Activated T-cell treated with anti-CD3 and anti-CD28 coated beads, Interleukin-2, amount 50 U/mL, for 24 hours (primary cell): Measurements from ENCODE around the gene HMCN2.
"Not testable (repeated sequence)": the region's sequence is repeated elsewhere in the genome, so short reads cannot be mapped to it uniquely, and the experiment has no call there.

Source experiments
- DNase-seq: peaks from one replicate; pipeline ENCODE4 v3.0.0-alpha.2; 2020
- H3K27ac Mint-ChIP-seq: 2 replicates; pipeline ENCODE4 v1.8.0; 2020; ENCODE audit warnings: mild to moderate bottlenecking, mixed read lengths
- H3K27me3 Mint-ChIP-seq: 2 replicates; pipeline ENCODE4 v1.8.0; 2020; ENCODE audit warnings: mixed read lengths
- H3K36me3 Mint-ChIP-seq: 2 replicates; pipeline ENCODE4 v1.8.0; 2020; ENCODE audit warnings: low read depth, mixed read lengths
- H3K4me1 Mint-ChIP-seq: 2 replicates; pipeline ENCODE4 v1.8.0; 2020; ENCODE audit warnings: low read depth, mixed read lengths
- H3K4me3 Mint-ChIP-seq: 2 replicates; pipeline ENCODE4 v1.8.0; 2020; ENCODE audit warnings: mild to moderate bottlenecking, moderate library complexity, mixed read lengths
- H3K9me3 Mint-ChIP-seq: 2 replicates; pipeline ENCODE4 v1.8.0; 2020; ENCODE audit warnings: mixed read lengths

The HMCN2 gene

DNA sequence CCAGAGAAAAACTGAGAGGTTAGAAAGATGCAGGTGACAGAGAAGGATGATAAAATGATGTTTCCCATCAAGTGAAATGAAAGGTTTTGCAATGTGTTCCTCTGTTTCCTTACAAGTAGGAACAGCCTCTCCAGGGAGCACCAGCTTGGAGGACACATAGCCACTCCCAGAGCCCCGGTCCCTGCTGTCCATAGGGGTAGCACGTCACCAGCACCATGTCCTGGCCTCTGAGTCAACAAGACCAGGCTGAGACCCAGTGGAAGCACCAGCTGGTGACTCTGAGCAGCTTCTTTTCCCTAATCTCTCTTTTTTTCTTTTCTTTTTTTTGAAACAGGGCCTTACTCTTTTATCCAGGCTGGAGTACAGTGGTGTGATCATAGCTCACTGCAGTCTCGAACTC is 19.4 kb upstream of the HMCN2 start:
- H3K4me3 Mint-ChIP-seq: no peak overlapping the region
- no peak for DNase-seq
- peaks cover 3% of the 10 kb centered on the region for H3K27me3 Mint-ChIP-seq
- no peak overlapping the region for H3K27ac Mint-ChIP-seq
- H3K9me3 Mint-ChIP-seq: no peaks in the 10 kb centered on the region
- peaks cover 13% of the 10 kb centered on the region for H3K4me1 Mint-ChIP-seq
- no peaks in the 10 kb centered on the region for H3K36me3 Mint-ChIP-seq

GRCh38 chr9:130254747-130255630 is 10.6 kb upstream of the HMCN2 start:
- H3K4me1 Mint-ChIP-seq: no peaks in the 10 kb centered on the region
- DNase-seq: no peak
- no peak overlapping the region for H3K4me3 Mint-ChIP-seq
- peaks cover 26% of the 10 kb centered on the region for H3K27me3 Mint-ChIP-seq
- H3K27ac Mint-ChIP-seq: no peak overlapping the region
- H3K9me3 Mint-ChIP-seq: no peaks in the 10 kb centered on the region
- H3K36me3 Mint-ChIP-seq: no peaks in the 10 kb centered on the region

DNA sequence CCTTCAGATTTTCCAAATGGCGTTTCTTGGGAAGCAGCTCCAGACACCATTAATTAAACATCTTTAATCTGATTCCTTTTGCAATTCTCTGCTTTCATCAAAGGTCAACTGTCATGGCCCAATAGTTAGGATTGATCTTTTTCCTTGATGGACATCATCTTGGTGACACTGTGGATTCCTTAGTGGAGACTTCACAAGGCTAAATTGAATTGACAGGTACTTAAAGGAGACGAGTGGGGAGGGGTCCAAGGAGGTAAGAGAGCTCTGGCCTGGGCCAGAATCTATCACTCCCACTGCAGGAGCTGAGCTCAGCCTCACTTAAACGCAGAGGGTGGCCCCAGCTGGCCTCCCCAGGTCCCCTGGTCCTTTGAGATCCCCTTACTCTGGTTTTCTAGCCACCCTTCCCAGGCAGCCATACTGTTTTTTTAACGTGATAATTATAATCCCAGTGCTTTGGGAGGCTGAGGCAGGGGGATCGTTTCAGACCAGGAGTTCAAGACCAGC is 9.9 kb upstream of the HMCN2 start:
- H3K4me3 Mint-ChIP-seq: no peak overlapping the region
- no peak overlapping the region for H3K27ac Mint-ChIP-seq
- H3K9me3 Mint-ChIP-seq: no peaks in the 10 kb centered on the region
- H3K4me1 Mint-ChIP-seq: no peaks in the 10 kb centered on the region
- H3K27me3 Mint-ChIP-seq: peaks cover 32% of the 10 kb centered on the region
- H3K36me3 Mint-ChIP-seq: no peaks in the 10 kb centered on the region
- DNase-seq: no peak

DNA sequence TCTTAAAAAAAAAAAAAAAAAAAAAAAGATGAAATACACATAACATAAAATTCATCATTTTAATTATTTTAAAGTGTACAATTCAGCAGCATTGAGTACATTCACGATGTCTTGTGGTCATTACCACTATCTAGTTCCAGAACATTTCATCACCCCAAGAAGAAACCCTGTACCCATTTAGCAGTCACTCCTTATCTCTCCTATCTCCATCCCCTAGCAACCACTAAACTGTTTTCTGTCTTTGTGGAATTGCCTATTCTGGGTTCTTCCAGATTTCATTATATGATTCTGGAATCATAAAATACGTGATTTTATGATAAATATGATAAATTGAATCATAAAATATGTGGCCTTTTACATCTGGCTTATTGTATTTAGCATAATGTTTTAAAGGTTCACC is 8.9 kb upstream of the HMCN2 start:
- Mint-ChIP-seq H3K27me3 (peaks cover 31% of the 10 kb centered on the region), H3K36me3 (no peaks in the 10 kb centered on the region), H3K4me1 (no peaks in the 10 kb centered on the region), H3K27ac (no peak overlapping the region), H3K9me3 (no peaks in the 10 kb centered on the region), H3K4me3 (no peak overlapping the region)
- no peak for DNase-seq

DNA sequence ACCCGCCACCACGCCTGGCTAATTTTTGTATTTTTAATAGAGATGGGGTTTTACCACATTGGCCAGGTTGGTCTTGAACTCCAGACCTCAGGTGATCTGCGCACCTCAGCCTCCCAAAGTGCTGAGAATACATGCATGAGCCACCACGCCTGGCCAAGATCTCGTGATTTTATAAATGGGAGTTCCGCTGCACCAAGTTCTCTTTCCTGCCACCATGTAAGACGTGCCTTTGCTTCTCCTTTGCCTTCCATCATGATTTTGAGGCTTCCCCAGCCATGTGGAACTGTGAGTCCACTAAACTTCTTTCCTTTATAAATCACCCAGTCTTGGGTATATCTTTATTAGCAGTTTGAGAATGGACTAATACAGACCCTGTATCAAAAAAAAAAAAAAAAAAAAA is 7.4 kb upstream of the HMCN2 start:
- H3K36me3 Mint-ChIP-seq, H3K9me3 Mint-ChIP-seq, H3K27ac Mint-ChIP-seq, H3K4me1 Mint-ChIP-seq, DNase-seq, H3K4me3 Mint-ChIP-seq: not testable (repeated sequence)
- peaks cover 44% of the 10 kb centered on the region for H3K27me3 Mint-ChIP-seq

DNA sequence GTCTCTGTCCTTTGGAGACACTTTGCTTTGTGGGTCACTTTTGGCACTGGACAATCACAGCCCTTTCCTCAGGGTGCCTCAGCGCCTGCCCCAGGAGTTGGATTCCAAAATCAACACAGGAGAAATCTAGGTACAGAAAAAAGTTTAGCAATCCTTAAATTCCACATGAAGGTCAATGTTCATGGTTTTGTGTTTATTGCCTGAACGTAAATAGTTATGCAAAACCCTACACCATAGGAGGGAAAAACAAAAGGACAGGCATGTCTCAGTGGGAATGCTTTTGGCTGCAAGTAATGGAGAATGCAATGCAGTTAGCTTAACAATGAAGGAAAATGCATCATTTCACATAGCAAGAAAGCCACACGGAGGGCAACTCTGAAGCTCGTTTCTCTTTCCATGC is 6.5 kb upstream of the HMCN2 start:
- Mint-ChIP-seq H3K27ac (no peak overlapping the region), H3K4me1 (no peaks in the 10 kb centered on the region), H3K36me3 (no peaks in the 10 kb centered on the region), H3K27me3 (peaks cover 53% of the 10 kb centered on the region), H3K9me3 (no peaks in the 10 kb centered on the region), H3K4me3 (no peak overlapping the region)
- DNase-seq: no peak

GRCh38 chr9:130260816-130261765 is 4.5 kb upstream of the HMCN2 start:
- H3K27me3 Mint-ChIP-seq: peaks cover 69% of the 10 kb centered on the region
- no peak overlapping the region for H3K4me3 Mint-ChIP-seq
- H3K9me3 Mint-ChIP-seq: no peaks in the 10 kb centered on the region
- peaks cover 3% of the 10 kb centered on the region for H3K4me1 Mint-ChIP-seq
- no peak overlapping the region for H3K27ac Mint-ChIP-seq
- DNase-seq: no peak
- H3K36me3 Mint-ChIP-seq: no peaks in the 10 kb centered on the region

DNA sequence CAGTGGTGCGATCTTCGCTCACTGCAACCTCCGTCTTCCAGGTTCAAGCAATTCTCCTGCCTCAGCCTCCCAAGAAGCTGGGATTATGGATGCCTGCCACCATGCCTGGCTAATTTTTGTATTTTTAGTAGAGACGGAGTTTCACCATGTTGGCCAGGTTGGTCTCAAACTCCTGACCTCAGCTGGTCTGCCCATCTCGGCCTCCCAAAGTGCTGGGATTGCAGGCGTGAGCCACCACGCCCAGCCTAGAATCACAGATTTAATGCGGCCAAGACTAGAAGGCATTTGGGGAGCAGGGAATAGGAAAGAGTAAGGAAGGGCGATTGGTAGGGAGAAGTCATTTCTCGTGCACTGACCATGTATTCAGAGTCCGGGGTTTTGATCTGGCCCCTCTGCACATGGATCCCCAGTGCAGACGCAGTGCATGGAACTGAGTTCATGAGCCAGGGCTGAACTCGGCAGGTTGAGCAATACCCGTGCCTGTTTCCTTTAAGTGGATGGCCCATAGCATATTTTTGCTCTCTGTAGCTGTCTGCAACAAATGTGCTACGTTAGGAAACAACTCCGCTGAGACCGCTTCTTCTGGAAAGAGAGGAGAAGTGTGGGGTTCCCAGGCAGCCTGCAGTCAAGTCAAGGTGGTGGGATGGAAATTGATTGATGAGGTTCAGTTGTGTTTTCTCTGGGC is 3.4 kb upstream of the HMCN2 start:
- Mint-ChIP-seq H3K27ac (no peak overlapping the region), H3K9me3 (no peaks in the 10 kb centered on the region), H3K4me3 (no peak overlapping the region), H3K4me1 (peaks cover 3% of the 10 kb centered on the region), H3K36me3 (no peaks in the 10 kb centered on the region), H3K27me3 (peaks cover 78% of the 10 kb centered on the region)
- no peak for DNase-seq

DNA sequence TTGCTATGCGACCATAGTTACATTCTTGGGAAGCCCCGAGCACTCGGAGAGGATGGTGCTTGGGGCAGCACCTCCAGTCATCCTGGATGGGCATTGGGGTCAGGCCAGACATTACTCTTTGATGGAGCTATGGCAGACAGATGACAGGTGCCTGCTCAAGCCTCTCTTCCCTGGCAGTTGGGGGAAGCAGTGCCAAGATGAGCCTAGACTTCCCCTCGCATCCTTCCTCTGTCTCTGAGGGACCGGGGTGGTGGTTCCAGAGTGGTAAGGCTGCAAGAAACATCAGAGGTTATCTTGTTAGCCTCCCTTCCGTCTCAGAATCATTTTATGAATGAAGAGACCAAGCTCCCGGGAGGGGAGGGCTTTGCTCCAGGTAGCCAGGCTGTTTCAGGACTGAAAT is 2.8 kb upstream of the HMCN2 start:
- no peak overlapping the region for H3K27ac Mint-ChIP-seq
- peaks cover 3% of the 10 kb centered on the region for H3K4me1 Mint-ChIP-seq
- H3K9me3 Mint-ChIP-seq: no peaks in the 10 kb centered on the region
- DNase-seq: no peak
- no peaks in the 10 kb centered on the region for H3K36me3 Mint-ChIP-seq
- H3K4me3 Mint-ChIP-seq: no peak overlapping the region
- H3K27me3 Mint-ChIP-seq: peaks cover 78% of the 10 kb centered on the region

- no peaks in the 10 kb centered on the region for H3K36me3 Mint-ChIP-seq
- H3K27ac Mint-ChIP-seq: no peak overlapping the region
- peaks cover 84% of the 10 kb centered on the region for H3K27me3 Mint-ChIP-seq
- no peaks in the 10 kb centered on the region for H3K9me3 Mint-ChIP-seq
- H3K4me3 Mint-ChIP-seq: no peak overlapping the region
- peaks cover 3% of the 10 kb centered on the region for H3K4me1 Mint-ChIP-seq
- DNase-seq: no peak
Observed at GRCh38 chr9:130263601-130264413, 1.8 kb upstream of the HMCN2 start.

- Mint-ChIP-seq H3K36me3 (no peaks in the 10 kb centered on the region), H3K4me1 (peaks cover 3% of the 10 kb centered on the region), H3K27me3 (peaks cover 82% of the 10 kb centered on the region), H3K27ac (no peak overlapping the region), H3K9me3 (no peaks in the 10 kb centered on the region), H3K4me3 (no peak overlapping the region)
- no peak for DNase-seq
Observed at GRCh38 chr9:130264414-130265350, 878 bp upstream of the HMCN2 start.

GRCh38 chr9:130266236-130267098 is 907 bp downstream of the HMCN2 start:
- peaks cover 3% of the 10 kb centered on the region for H3K4me1 Mint-ChIP-seq
- H3K36me3 Mint-ChIP-seq: no peaks in the 10 kb centered on the region
- H3K27ac Mint-ChIP-seq: no peak overlapping the region
- no peaks in the 10 kb centered on the region for H3K9me3 Mint-ChIP-seq
- DNase-seq: no peak
- peaks cover 87% of the 10 kb centered on the region for H3K27me3 Mint-ChIP-seq
- no peak overlapping the region for H3K4me3 Mint-ChIP-seq
